CD4-positive, alpha-beta T cell (primary cell): ENCODE measurements around the gene GPR160. TPM values are rescaled to one million over a fixed set of nuclear protein-coding genes. Genes with fewer than 3 reads are reported as not detected.

Source experiments
- ATAC-seq: fragments of 200-7000 bp; cut with Tn5 transposase; one replicate; pipeline ENCODE4 v1.10.0; 2022; ENCODE audit warnings: mild to moderate bottlenecking; ENCODE audit not compliant: poor library complexity
- CTCF ChIA-PET: fragments of 350-600 bp; sonication (Branson Sonifier 250); formaldehyde crosslinking; loops from one replicate; lab custom pipeline; 2021; ENCODE audit warnings: antibody characterized with exemption, inconsistent platforms; lab: Charles Lee
- POLR2A ChIA-PET: fragments of 350-600 bp; sonication (Branson Sonifier 250); formaldehyde crosslinking; loops from one replicate; lab custom pipeline; 2021; ENCODE audit warnings: antibody characterized with exemption, inconsistent platforms; lab: Charles Lee
- DNase-seq, 14 experiments: peaks; one replicate each; pipeline ENCODE4 v3.0.0-alpha.2; 2013 to 2020; ENCODE audit warnings: mixed read lengths in 2 of 14
- H3K27ac ChIP-seq, 2 donors: one replicate each; pipeline versions ENCODE4 v1.5.1 to v1.7.0; 2013; ENCODE audit warnings: low read length in 2 of 2, low read depth in 1 of 2, mild to moderate bottlenecking in 1 of 2
- H3K27me3 ChIP-seq, 2 experiments: 1 replicate in 1 of 2; 2 replicates in 1 of 2; pipeline versions ENCODE4 v1.6.1 to v1.7.0; 2013; ENCODE audit warnings: low read length in 2 of 2, control low read depth in 1 of 2, mild to moderate bottlenecking in 1 of 2, moderate library complexity in 1 of 2; ENCODE audit not compliant: insufficient read depth in 2 of 2, control insufficient read depth in 1 of 2
- H3K36me3 ChIP-seq: one replicate; pipeline ENCODE4 v1.6.1; 2013; ENCODE audit warnings: low read length, control low read depth; ENCODE audit not compliant: insufficient read depth
- H3K4me1 ChIP-seq: one replicate; pipeline ENCODE4 v1.6.1; 2013; ENCODE audit warnings: low read length, control low read depth; ENCODE audit not compliant: insufficient read depth
- H3K4me3 ChIP-seq: one replicate; pipeline ENCODE4 v1.5.1; 2013; ENCODE audit warnings: mild to moderate bottlenecking, low read length, moderate library complexity
- H3K9me3 ChIP-seq, 2 experiments: 1 replicate in 1 of 2; 2 replicates in 1 of 2; pipeline versions ENCODE4 v1.6.1 to v1.7.0; 2013; ENCODE audit warnings: low read length in 2 of 2, mild to moderate bottlenecking in 2 of 2, control low read depth in 1 of 2, moderate library complexity in 1 of 2; ENCODE audit not compliant: control insufficient read depth in 1 of 2, insufficient read depth in 1 of 2
- H3K27ac Mint-ChIP-seq: one replicate; pipeline ENCODE4 v1.8.0; 2020; ENCODE audit warnings: mixed read lengths
- H3K27me3 Mint-ChIP-seq: one replicate; pipeline ENCODE4 v1.8.0; 2021; ENCODE audit warnings: mixed read lengths
- H3K36me3 Mint-ChIP-seq: one replicate; pipeline ENCODE4 v1.8.0; 2021; ENCODE audit warnings: low read depth, mixed read lengths
- H3K4me1 Mint-ChIP-seq: one replicate; pipeline ENCODE4 v1.8.0; 2021; ENCODE audit warnings: low read depth, mixed read lengths
- H3K4me3 Mint-ChIP-seq: one replicate; pipeline ENCODE4 v1.8.0; 2020; ENCODE audit warnings: mild to moderate bottlenecking, mixed read lengths
- H3K9me3 Mint-ChIP-seq: one replicate; pipeline ENCODE4 v1.8.0; 2020; ENCODE audit warnings: mixed read lengths
- intact Hi-C, 2 experiments: fragments of 100-400 bp; cut with DNase I in 1 of 2; cut with micrococcal nuclease in 1 of 2; formaldehyde crosslinking; loops; one replicate each; pipeline versions ENCODE4 v1.15.1 to v1.9.0; 2023 to 2025; cut with DNase I, micrococcal nuclease
- total RNA-seq, 174 experiments: library from RNA in 2 of 174; stranded (reverse) in 2 of 174; gene quantifications; one replicate each; pipeline ENCODE4 v1.2.3 and lab custom pipeline; 2021 to 2026
- TF ChIP-seq, protein P1 (sequence below): fragments of 200-600 bp; IDR thresholded peaks from one replicate; pipeline ENCODE4 v1.8.0; 2022; ENCODE audit warnings: antibody characterized with exemption, mild to moderate bottlenecking

GPR160 gene
- total RNA-seq, 2 experiments from 2014 or later = 5.7 TPM

DNA sequence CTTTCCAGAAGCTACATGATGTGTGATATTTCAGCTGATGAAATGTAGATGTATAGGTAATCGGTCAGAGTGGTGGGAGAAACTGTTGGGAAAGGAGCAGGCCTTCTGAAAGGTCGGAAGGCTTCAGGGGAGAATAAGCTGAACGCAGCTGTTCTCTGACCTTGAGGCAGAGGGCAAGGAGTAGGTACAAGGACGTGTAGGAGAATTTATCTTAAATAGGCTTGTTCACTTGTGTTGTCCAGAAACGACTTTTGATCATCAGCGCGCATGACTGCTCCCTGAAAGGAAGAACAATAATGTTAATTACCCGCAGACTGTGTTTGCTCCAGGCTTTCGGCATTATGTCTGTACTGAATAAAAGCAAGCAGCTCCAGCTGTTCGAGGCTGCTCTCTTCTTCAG lies 39.6 kb downstream of the GPR160 start:
- Histone ChIP-seq H3K27me3 (no peaks in the 10 kb centered on the region), H3K27ac (no peak overlapping the region), H3K4me1 (no peaks in the 10 kb centered on the region), H3K9me3 (no peaks in the 10 kb centered on the region), H3K4me3 (no peak overlapping the region), H3K36me3 (no peaks in the 10 kb centered on the region)
- no peak overlapping the region for H3K27ac Mint-ChIP-seq
- no peaks in the 10 kb centered on the region for H3K27me3 Mint-ChIP-seq
- ChIA-PET CTCF (no interaction called here), POLR2A (no interaction called here)
- intact Hi-C loops = no loop called here
- H3K9me3 Mint-ChIP-seq = peaks cover 3% of the 10 kb centered on the region
- DNase-seq (no peak), ATAC-seq (no peak)
- H3K36me3 Mint-ChIP-seq = peaks cover 35% of the 10 kb centered on the region
- peaks cover 5% of the 10 kb centered on the region for H3K4me1 Mint-ChIP-seq
- TF ChIP-seq, protein P1, sequence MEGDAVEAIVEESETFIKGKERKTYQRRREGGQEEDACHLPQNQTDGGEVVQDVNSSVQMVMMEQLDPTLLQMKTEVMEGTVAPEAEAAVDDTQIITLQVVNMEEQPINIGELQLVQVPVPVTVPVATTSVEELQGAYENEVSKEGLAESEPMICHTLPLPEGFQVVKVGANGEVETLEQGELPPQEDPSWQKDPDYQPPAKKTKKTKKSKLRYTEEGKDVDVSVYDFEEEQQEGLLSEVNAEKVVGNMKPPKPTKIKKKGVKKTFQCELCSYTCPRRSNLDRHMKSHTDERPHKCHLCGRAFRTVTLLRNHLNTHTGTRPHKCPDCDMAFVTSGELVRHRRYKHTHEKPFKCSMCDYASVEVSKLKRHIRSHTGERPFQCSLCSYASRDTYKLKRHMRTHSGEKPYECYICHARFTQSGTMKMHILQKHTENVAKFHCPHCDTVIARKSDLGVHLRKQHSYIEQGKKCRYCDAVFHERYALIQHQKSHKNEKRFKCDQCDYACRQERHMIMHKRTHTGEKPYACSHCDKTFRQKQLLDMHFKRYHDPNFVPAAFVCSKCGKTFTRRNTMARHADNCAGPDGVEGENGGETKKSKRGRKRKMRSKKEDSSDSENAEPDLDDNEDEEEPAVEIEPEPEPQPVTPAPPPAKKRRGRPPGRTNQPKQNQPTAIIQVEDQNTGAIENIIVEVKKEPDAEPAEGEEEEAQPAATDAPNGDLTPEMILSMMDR = no peak
- no peak overlapping the region for H3K4me3 Mint-ChIP-seq

DNA sequence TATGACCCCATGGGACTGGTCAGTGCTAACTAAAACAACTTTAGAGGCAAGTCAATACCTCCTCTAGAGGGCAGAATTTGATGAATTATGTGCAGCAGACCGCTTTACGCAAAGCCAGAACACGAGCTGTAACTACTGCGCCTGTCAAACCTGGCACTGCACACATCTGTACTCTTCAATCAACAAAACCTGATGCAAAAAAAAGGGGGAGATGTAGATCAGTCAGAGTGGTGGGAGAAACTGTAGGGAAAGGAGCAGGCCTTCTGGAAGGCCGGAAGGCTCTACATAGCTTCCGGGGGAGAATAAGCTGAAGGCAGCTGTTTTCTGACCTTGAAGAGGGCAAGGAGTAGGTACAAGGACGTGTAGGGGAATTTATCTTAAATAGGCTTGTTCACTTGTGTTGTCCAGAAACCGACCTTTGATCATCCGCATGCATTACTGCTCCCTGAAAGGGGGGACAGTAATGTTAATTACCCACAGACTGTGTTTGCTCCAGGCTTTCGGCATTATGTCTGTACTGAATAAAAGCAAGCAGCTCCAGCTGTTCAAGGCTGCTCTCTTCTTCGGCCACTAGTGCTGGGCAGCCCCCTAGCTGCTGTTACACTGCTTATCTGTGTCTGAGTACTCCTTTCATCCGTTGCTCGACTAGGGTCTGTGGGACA lies 41.0 kb downstream of the GPR160 start:
- intact Hi-C loops = no loop called here
- no peak for ATAC-seq
- peaks cover 5% of the 10 kb centered on the region for H3K4me1 Mint-ChIP-seq

DNA sequence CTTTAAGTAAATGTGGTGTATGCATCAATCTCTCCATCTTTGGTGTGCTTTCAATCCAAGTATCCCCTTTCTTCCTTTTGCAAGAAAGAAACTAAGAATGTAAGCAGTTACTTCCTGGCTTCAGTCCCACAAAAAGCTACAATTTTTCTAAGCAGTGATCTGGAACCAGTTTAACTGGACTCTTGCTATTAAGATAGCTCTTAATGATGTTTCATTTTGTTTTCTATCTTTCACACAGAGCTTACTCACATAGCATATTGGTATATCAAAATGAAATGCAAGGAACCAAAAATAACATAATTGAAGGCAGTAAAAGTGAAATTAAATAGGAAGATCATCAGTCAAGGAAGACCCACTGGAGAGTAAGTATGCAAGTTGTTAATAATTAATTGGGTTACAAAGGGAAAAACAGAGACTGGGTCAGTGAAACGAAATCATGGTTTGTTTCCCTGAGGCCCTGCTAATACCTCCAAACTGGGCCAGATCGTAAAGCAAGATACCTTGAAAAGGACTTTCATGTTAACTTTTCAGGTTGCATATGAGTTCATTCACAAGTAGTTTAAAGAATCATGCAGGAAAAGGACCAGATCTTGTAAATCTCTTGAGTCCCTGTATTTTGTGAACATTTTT lies 41.9 kb downstream of the GPR160 start:
- TF ChIP-seq, protein P1 = no peak
- no peak for ATAC-seq
- H3K36me3 ChIP-seq = peaks cover 3% of the 10 kb centered on the region
- no peaks in the 10 kb centered on the region for H3K9me3 ChIP-seq
- no peak overlapping the region for H3K27ac Mint-ChIP-seq
- peaks cover 46% of the 10 kb centered on the region for H3K36me3 Mint-ChIP-seq
- no peak overlapping the region for H3K4me3 Mint-ChIP-seq
- ChIA-PET POLR2A (no interaction called here), CTCF (no interaction called here)
- DNase-seq = no peak
- intact Hi-C loops = no loop called here
- H3K9me3 Mint-ChIP-seq = no peaks in the 10 kb centered on the region
- no peak overlapping the region for H3K27ac ChIP-seq
- no peaks in the 10 kb centered on the region for H3K27me3 ChIP-seq
- H3K4me3 ChIP-seq = no peak overlapping the region
- no peaks in the 10 kb centered on the region for H3K4me1 ChIP-seq
- peaks cover 5% of the 10 kb centered on the region for H3K4me1 Mint-ChIP-seq
- no peaks in the 10 kb centered on the region for H3K27me3 Mint-ChIP-seq

More for the DNA sequence above, 41.0 kb downstream of the GPR160 start:
- POLR2A ChIA-PET = interaction anchor here (1.0 kb wide), 1 partner anchor 9 kb away, joined by 3 read pairs; no protein-coding TSS in a partner anchor
- Histone ChIP-seq H3K36me3 (peaks cover 3% of the 10 kb centered on the region), H3K27ac (no peak overlapping the region), H3K9me3 (no peaks in the 10 kb centered on the region), H3K27me3 (no peaks in the 10 kb centered on the region), H3K4me1 (no peaks in the 10 kb centered on the region), H3K4me3 (no peak overlapping the region)
- TF ChIP-seq, protein P1 = no peak
- Mint-ChIP-seq H3K36me3 (peaks cover 37% of the 10 kb centered on the region), H3K27me3 (no peaks in the 10 kb centered on the region), H3K27ac (no peak overlapping the region), H3K4me3 (no peak overlapping the region), H3K9me3 (no peaks in the 10 kb centered on the region)
- CTCF ChIA-PET = no interaction called here
- no peak for DNase-seq
